ENCODE data around the gene NOS3.

DNA sequence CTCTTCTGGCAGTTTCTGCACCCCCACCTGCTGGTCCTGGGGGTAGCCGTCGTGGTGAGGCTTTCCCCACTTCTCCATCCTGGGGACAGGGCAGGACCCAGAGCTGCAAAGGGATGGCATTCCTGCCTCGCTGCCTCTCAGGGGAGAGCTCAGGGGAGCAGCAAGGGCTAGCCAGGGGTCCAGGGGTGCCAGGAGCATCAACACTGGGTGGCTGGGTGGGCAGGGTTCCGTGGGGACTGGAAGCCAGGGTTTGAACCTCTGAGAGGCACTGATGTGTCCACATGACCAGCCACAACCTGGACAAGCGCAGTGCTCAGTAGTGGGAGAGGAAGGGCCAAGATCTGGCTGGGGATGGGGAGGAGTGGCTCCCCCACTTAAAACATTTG lies 43.0 kb downstream of the NOS3 start:
- TF ChIP-seq, protein P1, sequence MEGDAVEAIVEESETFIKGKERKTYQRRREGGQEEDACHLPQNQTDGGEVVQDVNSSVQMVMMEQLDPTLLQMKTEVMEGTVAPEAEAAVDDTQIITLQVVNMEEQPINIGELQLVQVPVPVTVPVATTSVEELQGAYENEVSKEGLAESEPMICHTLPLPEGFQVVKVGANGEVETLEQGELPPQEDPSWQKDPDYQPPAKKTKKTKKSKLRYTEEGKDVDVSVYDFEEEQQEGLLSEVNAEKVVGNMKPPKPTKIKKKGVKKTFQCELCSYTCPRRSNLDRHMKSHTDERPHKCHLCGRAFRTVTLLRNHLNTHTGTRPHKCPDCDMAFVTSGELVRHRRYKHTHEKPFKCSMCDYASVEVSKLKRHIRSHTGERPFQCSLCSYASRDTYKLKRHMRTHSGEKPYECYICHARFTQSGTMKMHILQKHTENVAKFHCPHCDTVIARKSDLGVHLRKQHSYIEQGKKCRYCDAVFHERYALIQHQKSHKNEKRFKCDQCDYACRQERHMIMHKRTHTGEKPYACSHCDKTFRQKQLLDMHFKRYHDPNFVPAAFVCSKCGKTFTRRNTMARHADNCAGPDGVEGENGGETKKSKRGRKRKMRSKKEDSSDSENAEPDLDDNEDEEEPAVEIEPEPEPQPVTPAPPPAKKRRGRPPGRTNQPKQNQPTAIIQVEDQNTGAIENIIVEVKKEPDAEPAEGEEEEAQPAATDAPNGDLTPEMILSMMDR (IDR thresholded peaks at IDR 0.05; ENCODE audit: borderline replicate concordance, extremely low read depth, low read length, poor library complexity, severe bottlenecking) = no peak
- no peak for TF ChIP-seq EZH2 (IDR thresholded peaks at IDR 0.05; ENCODE audit: borderline replicate concordance, low read depth, low read length, severe bottlenecking)

Data from DND-41 (cell line).